ENCODE data around the gene DNAJA3.
"Not testable (repeated sequence)": the region's sequence is repeated elsewhere in the genome, so short reads cannot be mapped to it uniquely, and the experiment has no call there.

The DNAJA3 gene

GRCh38 chr16:4388271-4389021 is 37.2 kb upstream of the DNAJA3 start:
- DNase-seq = no peak

DNA sequence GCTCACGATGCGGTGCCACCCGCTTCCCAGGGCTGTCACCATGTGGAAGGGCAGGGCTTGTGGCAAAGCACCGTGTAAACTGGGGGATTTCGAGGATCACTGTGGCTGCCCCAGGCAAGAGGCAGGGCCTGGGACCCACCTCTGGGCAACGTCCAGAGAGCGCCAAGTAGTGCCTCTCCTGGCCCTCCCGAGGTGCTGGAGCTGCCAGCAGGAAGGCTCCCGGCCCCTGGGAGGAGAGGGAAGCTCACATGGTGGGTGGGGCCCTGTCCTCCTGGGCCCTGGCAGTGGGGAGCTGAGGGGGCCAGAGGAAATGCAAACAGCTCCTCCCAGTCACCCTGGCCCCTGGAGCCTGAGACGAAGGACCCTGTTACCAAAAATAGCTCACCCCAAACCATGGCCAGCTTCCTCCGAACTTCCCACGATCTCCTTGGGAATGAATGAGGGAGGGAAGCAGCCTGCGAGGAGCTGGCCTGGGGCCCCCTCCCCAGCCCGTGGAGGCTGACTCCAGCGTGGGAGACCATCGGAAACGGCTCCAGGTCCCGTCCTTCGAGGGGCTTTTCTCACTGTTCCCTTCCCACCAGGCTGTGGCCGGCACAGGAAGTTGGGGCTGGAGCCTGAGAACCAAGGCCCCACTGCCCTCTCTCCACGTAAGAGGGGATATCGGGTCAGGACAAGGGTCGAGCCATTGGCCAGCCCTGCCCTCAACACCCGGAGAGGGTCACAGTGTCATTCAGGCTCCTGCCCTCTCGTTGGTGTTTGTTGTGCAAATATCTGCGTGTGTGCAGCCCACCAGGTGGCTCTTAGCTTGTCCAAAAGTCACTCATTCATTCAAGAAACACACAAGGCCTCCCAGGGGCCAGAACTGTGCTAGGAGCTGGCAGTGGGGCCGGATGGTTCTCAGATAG is 36.4 kb upstream of the DNAJA3 start:
- no peak for DNase-seq

GRCh38 chr16:4390266-4391260 is 35.1 kb upstream of the DNAJA3 start:
- no peak for DNase-seq

GRCh38 chr16:4391631-4392381 is 33.9 kb upstream of the DNAJA3 start:
- DNase-seq = no peak

- DNase-seq = peak in 1 of 2 experiments; percentile 52
These were observed 33.1 kb upstream of the DNAJA3 start for GRCh38 chr16:4392382-4393239.

DNA sequence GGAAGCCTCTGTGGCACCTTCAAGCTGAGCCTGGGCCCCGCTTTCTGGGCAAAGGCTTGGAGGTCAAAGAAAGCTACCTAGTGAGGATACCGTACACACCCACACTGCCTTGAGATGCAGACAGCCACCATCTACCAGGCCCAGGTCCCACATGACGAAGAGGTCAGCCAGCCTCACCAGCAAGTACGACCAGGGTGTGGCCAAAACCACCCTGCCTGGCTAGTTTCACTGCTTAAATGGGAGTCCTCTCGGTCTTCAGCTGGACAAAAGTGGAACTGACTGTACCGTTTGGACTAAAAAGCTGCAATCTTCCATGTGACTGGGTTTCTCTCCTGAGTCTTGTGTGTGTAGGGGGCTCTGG is 32.4 kb upstream of the DNAJA3 start:
- no peak for DNase-seq

GRCh38 chr16:4393850-4394249 is 31.8 kb upstream of the DNAJA3 start:
- DNase-seq = not testable (repeated sequence)

DNA sequence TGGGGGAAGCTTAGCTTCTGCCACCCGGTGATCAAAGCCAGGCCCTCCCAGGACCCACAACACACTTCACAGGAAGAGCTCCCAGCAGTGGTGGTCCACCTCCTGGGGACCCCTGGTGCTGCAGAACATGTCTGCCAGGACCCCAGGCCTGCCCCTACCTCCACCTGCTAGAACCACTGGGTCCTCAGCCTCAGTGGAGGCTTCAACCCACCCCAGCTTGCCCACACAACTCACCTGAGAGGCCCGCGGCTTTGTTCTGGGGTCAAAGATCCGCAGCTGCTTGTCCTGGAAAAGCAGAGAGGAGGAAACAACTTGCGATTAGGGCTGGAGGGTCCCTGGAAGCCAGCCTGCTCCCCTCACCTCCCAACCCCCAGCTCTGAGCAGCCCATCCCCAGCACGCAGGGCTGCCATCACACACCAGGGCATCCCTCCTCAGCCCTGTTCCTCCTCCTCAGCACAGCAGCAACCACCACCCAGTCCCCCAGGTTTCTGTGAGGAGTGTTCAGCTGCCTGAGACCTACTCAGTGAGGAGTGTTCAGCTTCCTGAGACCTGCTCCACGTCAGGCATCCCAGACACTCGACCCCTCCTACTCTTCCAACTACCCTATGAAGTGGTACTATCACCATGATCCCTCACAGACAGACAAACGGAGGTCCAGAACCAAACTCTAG is 30.5 kb upstream of the DNAJA3 start:
- no peak for DNase-seq

GRCh38 chr16:4399001-4399730 is 26.5 kb upstream of the DNAJA3 start:
- no peak for DNase-seq

GRCh38 chr16:4401094-4401501 is 24.6 kb upstream of the DNAJA3 start:
- DNase-seq = no peak

DNA sequence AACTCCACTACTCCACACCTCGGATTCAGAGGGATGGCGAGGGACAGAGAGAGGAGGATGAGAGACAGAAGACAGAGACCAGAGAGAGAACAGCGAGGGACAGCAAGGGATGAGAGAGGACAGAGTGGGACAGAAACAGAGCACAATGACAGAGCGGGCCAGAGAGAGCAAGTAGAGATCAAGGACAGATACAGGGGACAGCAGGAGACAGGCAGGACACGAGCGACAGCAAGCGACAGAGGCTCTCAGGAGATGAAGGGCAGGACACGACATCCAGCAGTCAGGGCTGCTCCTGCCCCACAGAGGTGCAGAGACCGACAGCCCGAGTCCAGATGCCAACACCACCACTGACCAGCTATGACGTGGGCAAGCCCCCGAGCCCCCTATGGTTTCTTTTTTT is 24.2 kb upstream of the DNAJA3 start:
- DNase-seq = no peak

DNA sequence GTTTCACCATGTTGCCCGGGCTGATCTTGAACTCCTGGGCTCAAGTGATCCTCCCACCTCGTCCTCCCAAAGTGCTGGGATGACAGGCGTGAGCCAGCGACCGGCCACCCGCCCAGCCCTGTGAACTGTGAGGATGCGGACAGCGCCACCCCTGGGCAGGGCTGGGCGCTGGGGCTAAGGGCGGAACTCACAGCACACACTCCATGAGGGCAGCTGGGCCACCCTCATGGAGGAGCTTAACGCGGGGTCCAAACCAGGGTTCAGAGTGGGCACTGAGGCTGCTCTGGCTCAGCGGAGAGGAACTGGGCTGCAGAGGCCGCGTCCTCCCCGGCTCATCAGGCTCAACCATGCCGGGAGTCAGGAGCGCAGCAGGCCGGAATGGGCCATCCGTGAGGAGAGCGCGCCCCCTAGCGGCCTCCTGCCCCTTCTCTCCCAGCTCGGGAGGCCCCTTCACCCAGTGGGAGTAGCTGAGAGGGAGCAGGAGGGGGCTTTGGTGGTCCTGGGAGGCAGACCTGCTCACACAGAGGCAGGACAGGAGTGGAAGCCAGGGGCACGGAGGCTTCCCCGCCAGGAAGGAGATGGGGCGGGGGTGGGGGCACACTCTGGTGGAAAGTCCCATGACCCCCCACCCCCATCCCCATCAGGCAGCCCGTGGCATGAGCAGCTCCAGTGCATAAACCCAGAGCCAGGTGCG is 23.1 kb upstream of the DNAJA3 start:
- DNase-seq = peak; percentile 49 to 65

DNA sequence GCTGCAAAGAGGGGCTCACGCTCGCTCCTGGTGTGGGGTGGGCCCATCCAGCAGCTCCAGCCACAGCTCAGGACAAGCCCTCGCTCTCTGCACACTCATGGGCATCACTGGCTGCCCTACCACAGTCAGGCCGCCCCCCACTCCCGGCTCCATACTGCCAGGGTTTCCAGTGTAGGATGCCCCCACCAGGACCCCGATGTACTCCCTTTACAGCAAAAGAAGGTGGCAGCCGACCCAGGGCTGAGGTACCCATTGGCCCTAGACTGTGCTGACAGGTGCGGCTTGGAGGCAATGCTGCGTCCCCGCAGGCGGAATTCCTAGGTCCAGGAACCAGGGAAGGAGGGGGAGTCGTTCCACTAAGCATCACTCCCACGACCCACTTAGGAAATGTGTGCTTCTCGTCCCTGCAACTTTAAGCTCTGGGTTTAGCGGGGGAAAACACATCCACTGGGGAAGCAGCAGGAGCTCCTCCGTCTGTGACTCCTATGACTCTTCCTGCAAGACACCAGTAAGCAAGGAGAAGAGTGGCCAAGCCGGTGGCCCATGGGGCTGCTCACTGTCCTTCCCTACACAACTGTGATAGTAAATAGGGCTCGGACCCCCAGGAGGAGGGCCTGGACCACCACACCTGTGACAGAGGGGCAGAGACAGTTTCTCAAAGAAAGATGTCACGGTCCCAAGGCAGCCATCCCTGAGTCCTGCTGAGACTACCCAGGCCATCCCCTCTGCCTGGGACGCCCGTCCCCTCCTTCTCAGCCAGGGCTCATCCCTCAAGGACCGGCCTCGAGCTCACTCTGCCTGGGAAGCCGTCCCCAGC is 22.3 kb upstream of the DNAJA3 start:
- DNase-seq = no peak

DNA sequence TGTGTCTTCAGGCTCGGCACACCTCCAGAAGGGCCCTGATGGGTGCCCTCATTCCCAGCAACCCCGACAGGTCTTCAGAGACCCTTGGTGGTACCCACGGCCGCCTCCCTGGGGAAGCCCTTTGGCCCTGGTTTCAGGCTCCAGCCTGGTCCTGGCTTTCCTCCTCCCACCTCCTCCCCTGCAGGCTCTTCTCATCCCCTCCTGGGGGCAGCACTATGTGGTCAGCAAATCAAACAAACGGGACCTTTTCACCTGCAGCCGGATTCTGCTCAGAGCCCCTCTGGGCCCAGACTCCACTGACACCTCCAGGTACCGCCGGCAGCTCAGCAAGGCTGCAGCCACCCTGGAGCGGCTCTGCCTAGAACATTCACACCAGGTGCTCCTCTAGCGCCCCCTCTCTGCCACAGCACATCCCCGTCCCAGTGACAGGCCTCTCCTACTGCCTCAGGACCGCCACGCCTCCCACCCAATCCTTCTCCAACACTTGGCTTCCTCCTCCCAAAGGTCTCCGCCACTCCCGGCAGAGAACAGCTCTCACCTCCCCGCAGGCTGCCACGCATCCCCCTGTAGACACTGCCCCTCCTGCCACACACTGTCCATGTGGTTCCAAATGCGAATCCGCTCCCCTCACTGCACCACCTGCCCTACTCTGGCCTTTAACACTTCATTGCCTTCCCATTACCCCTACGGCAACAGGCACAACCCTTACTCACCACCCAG is 21.3 kb upstream of the DNAJA3 start:
- peak; percentile 36 to 48 for DNase-seq

GRCh38 chr16:4404967-4405696 is 20.5 kb upstream of the DNAJA3 start:
- no peak for DNase-seq

GRCh38 chr16:4407543-4408322 is 17.9 kb upstream of the DNAJA3 start:
- no peak for DNase-seq
